NT2/D1 (cell line): Measurements from ENCODE around the gene DISC1.

Experiments
- SUZ12 ChIP-seq: IDR thresholded peaks from 2 replicates; pipeline ENCODE4 v1.6.1; 2011; ENCODE audit not compliant: insufficient read length, insufficient read depth; ENCODE audit errors: extremely low read depth
- YY1 ChIP-seq: IDR thresholded peaks from 2 replicates; pipeline ENCODE4 v1.6.1; 2011; ENCODE audit not compliant: insufficient read length, insufficient read depth
- ZNF274 ChIP-seq: IDR thresholded peaks from 2 replicates; pipeline ENCODE4 v1.6.1; 2011; ENCODE audit warnings: mild to moderate bottlenecking, low read depth, low read length

- no peak for TF ChIP-seq ZNF274
- no peak for TF ChIP-seq YY1
- TF ChIP-seq SUZ12 = no peak
Measured at GRCh38 chr1:231871471-231871870, 244.9 kb downstream of the DISC1 start.
